B cell (primary cell): Measurements from ENCODE around the gene NCK2. TPM values are rescaled to one million over a fixed set of nuclear protein-coding genes. Genes with fewer than 3 reads are reported as not detected.

Experiments
- ATAC-seq: fragments of 200-7000 bp; cut with Tn5 transposase; one replicate; pipeline ENCODE4 v1.10.0; 2021; ENCODE audit warnings: low read depth, mild to moderate bottlenecking, moderate number of reproducible peaks, moderate library complexity
- CTCF ChIA-PET: fragments of 350-600 bp; sonication (Branson Sonifier 250); formaldehyde crosslinking; loops from one replicate; lab custom pipeline; 2021; ENCODE audit warnings: antibody characterized with exemption, inconsistent platforms; lab: Charles Lee
- POLR2A ChIA-PET: fragments of 350-600 bp; sonication (Branson Sonifier 250); formaldehyde crosslinking; loops from one replicate; lab custom pipeline; 2021; ENCODE audit warnings: antibody characterized with exemption; lab: Charles Lee
- DNase-seq: peaks from one replicate; pipeline ENCODE4 v3.0.0; 2013
- H2AFZ ChIP-seq: 2 replicates; pipeline ENCODE4 v1.6.1; 2012; ENCODE audit warnings: mild to moderate bottlenecking, low read depth, low read length; ENCODE audit not compliant: insufficient read depth, poor library complexity, severe bottlenecking
- H3K27ac ChIP-seq, 2 donors: 1 replicate in 1 of 2; 2 replicates in 1 of 2; pipeline ENCODE4 v1.5.1; 2012 to 2013; ENCODE audit warnings: low read length in 2 of 2, mild to moderate bottlenecking in 2 of 2, moderate library complexity in 1 of 2
- H3K27me3 ChIP-seq, 4 experiments: fragments of 200-600 bp in 1 of 4; sonication (generic) in 1 of 4; replicated peaks in 1 of 4; 1 replicate in 2 of 4; 2 replicates in 2 of 4; pipeline versions ENCODE4 v1.6.1 to v1.7.0; 2013 to 2016; ENCODE audit warnings: low read length in 3 of 4, mild to moderate bottlenecking in 2 of 4, mixed read lengths in 1 of 4, moderate library complexity in 1 of 4; ENCODE audit not compliant: insufficient read depth in 4 of 4, control insufficient read depth in 3 of 4; ENCODE audit errors: control extremely low read depth in 1 of 4
- H3K36me3 ChIP-seq, 2 experiments: replicated peaks in 1 of 2; 1 replicate in 1 of 2; 2 replicates in 1 of 2; pipeline versions ENCODE4 v1.6.1 to v1.7.1; 2013; ENCODE audit warnings: low read length in 1 of 2; ENCODE audit not compliant: insufficient read depth in 2 of 2, control insufficient read depth in 1 of 2; ENCODE audit errors: control extremely low read depth in 1 of 2, extremely low read depth in 1 of 2
- H3K4me1 ChIP-seq, 2 donors: fragments of 200-600 bp in 1 of 2; sonication (generic) in 1 of 2; 1 replicate in 1 of 2; 2 replicates in 1 of 2; pipeline versions ENCODE4 v1.5.1 to v1.6.1; 2013 to 2017; ENCODE audit warnings: low read length in 2 of 2; ENCODE audit not compliant: control insufficient read depth in 2 of 2, insufficient read depth in 2 of 2
- H3K4me2 ChIP-seq: replicated peaks from 2 replicates; pipeline ENCODE3; 2012; ENCODE audit warnings: mild to moderate bottlenecking, low read depth, low read length; ENCODE audit not compliant: poor library complexity, severe bottlenecking
- H3K4me3 ChIP-seq, 5 experiments: fragments of 200-600 bp in 1 of 5; sonication (generic) in 1 of 5; 1 replicate in 3 of 5; 2 replicates in 2 of 5; pipeline versions ENCODE4 v1.5.1 to v1.7.0; 2011 to 2016; ENCODE audit warnings: low read length in 4 of 5, mild to moderate bottlenecking in 4 of 5, low read depth in 2 of 5, control low read depth in 1 of 5, moderate library complexity in 1 of 5; ENCODE audit not compliant: insufficient read depth in 1 of 5; ENCODE audit errors: control extremely low read depth in 1 of 5, extremely low read depth in 1 of 5
- H3K79me2 ChIP-seq: fragments of 200-600 bp; sonication (generic); one replicate; pipeline ENCODE4 v1.6.0; 2016; ENCODE audit warnings: low read length; ENCODE audit not compliant: control insufficient read depth, insufficient read depth
- H3K9ac ChIP-seq: fragments of 200-600 bp; sonication (generic); 2 replicates; pipeline ENCODE4 v1.6.1; 2017; ENCODE audit warnings: mild to moderate bottlenecking, low read length, moderate library complexity
- H3K9me3 ChIP-seq, 3 donors: one replicate each; pipeline versions ENCODE4 v1.6.1 to v1.7.1; 2013; ENCODE audit warnings: low read length in 2 of 3; ENCODE audit not compliant: control insufficient read depth in 2 of 3, insufficient read depth in 1 of 3; ENCODE audit errors: control extremely low read depth in 1 of 3
- H4K20me1 ChIP-seq: 2 replicates; pipeline ENCODE4 v1.6.0; 2012; ENCODE audit warnings: mild to moderate bottlenecking, low read length; ENCODE audit not compliant: insufficient read depth, control insufficient read depth, poor library complexity, severe bottlenecking
- H3K27ac Mint-ChIP-seq: one replicate; pipeline ENCODE4 v1.8.0; 2021; ENCODE audit warnings: mixed read lengths
- H3K27me3 Mint-ChIP-seq: one replicate; pipeline ENCODE4 v1.8.0; 2021; ENCODE audit warnings: mixed read lengths
- H3K4me1 Mint-ChIP-seq: one replicate; pipeline ENCODE4 v1.8.0; 2021; ENCODE audit warnings: mixed read lengths
- H3K4me3 Mint-ChIP-seq: one replicate; pipeline ENCODE4 v1.8.0; 2021; ENCODE audit warnings: mixed read lengths
- H3K9me3 Mint-ChIP-seq: one replicate; pipeline ENCODE4 v1.8.0; 2022; ENCODE audit warnings: mixed read lengths; ENCODE audit not compliant: insufficient read depth
- CTCF ChIP-seq: fragments of 200-600 bp; IDR thresholded peaks from one replicate; pipeline ENCODE4 v1.8.0; 2022; ENCODE audit warnings: antibody characterized with exemption, mild to moderate bottlenecking
- EZH2 ChIP-seq: IDR thresholded peaks from 2 replicates; pipeline ENCODE4 v1.6.1; 2012; ENCODE audit warnings: borderline replicate concordance, low read depth, mild to moderate bottlenecking, moderate library complexity, low read length; ENCODE audit not compliant: insufficient read depth, poor library complexity, severe bottlenecking
- WGBS: methylation state at CpG from one replicate; pipeline ENCODE4 v1.1.5; 2013; ENCODE audit warnings: missing lambda C conversion rate; ENCODE audit not compliant: insufficient coverage; 5-methylcytosine and 5-hydroxymethylcytosine counted together
- intact Hi-C: fragments of 100-400 bp; cut with micrococcal nuclease; formaldehyde crosslinking; loops from one replicate; pipeline ENCODE4 v1.10.0; 2022
- polyA plus RNA-seq: library from polyadenylated mRNA; depleted of rRNA; stranded (reverse); fragments of >200 nt; gene quantifications from 2 replicates; pipeline ENCODE4 v1.2.3, GENCODE V29; 2012
- total RNA-seq, 2 donors: library from RNA; stranded (reverse); fragments of 120-200 nt in 1 of 2; gene quantifications; 1 replicate in 1 of 2; 2 replicates in 1 of 2; pipeline versions ENCODE4 v1.2.3 to v1.2.4, GENCODE V29; 2013 to 2022

NCK2 gene
- total and polyA plus RNA-seq, 2 donors (not counting 1 experiment from before 2014, with no cell fraction given): 64.2 to 72.3 TPM

- Mint-ChIP-seq H3K9me3 (peaks cover 10% of the 10 kb centered on the region), H3K4me3 (no peak overlapping the region), H3K4me1 (no peaks in the 10 kb centered on the region), H3K27ac (no peak overlapping the region), H3K27me3 (no peaks in the 10 kb centered on the region)
- Histone ChIP-seq H3K79me2 (no peaks in the 10 kb centered on the region), H3K36me3 (no peaks in the 10 kb centered on the region), H3K27me3 (no peaks in the 10 kb centered on the region), H3K27ac (no peak overlapping the region), H3K4me1 (no peaks in the 10 kb centered on the region), H4K20me1 (no peaks in the 10 kb centered on the region), H3K9ac (no peak overlapping the region), H3K4me3 (no peak overlapping the region), H3K9me3 (peaks cover 3 to 8% (median 6%) of the 10 kb centered on the region in 3 donors), H2AFZ (no peak overlapping the region), H3K4me2 (no peak overlapping the region)
- intact Hi-C loops: no loop called here
- DNase-seq: no peak
- WGBS: no CpG with 5 or more reads among the region's 3 CpGs
- TF ChIP-seq CTCF: no peak
- no peak for TF ChIP-seq EZH2
- POLR2A ChIA-PET: no interaction called here
- no peak for ATAC-seq
- CTCF ChIA-PET: no interaction called here
These were observed 180.2 kb downstream of the NCK2 start for GRCh38 chr2:105924932-105925331.

GRCh38 chr2:105925390-105925789 is 180.7 kb downstream of the NCK2 start:
- Histone ChIP-seq H3K4me3 (no peak overlapping the region), H3K4me1 (no peaks in the 10 kb centered on the region), H3K9me3 (peaks cover 3 to 8% (median 6%) of the 10 kb centered on the region in 3 donors), H3K36me3 (no peaks in the 10 kb centered on the region), H2AFZ (no peak overlapping the region), H4K20me1 (no peaks in the 10 kb centered on the region), H3K79me2 (no peaks in the 10 kb centered on the region), H3K27ac (no peak overlapping the region), H3K4me2 (no peak overlapping the region), H3K27me3 (no peaks in the 10 kb centered on the region), H3K9ac (no peak overlapping the region)
- Mint-ChIP-seq H3K27me3 (no peaks in the 10 kb centered on the region), H3K4me3 (no peak overlapping the region), H3K4me1 (no peaks in the 10 kb centered on the region), H3K9me3 (peaks cover 10% of the 10 kb centered on the region), H3K27ac (no peak overlapping the region)
- CTCF ChIA-PET: no interaction called here
- intact Hi-C loops: no loop called here
- DNase-seq (no peak), ATAC-seq (no peak)
- POLR2A ChIA-PET: no interaction called here
- no peak for TF ChIP-seq CTCF
- TF ChIP-seq EZH2: no peak
- 97% methylated on average over 5 of the region's 6 CpGs for WGBS
